Lower leg skin (tissue), 3 donors: ENCODE results near the gene TWIST2.

Experiments
- CTCF ChIP-seq, 3 donors: fragments of 450-650 bp; IDR thresholded peaks; one replicate each; pipeline ENCODE4 v1.5.1; 2016; ENCODE audit warnings: antibody characterized with exemption in 3 of 3, mild to moderate bottlenecking in 3 of 3, moderate library complexity in 2 of 3
- POLR2A ChIP-seq, 2 donors: fragments of 450-650 bp; IDR thresholded peaks; one replicate each; pipeline ENCODE4 v1.6.1; 2016 to 2017; ENCODE audit warnings: antibody characterized with exemption in 2 of 2, mild to moderate bottlenecking in 1 of 2, moderate library complexity in 1 of 2

- TF ChIP-seq POLR2A (IDR thresholded peaks at IDR 0.05): no peak
- TF ChIP-seq CTCF (IDR thresholded peaks at IDR 0.05): no peak
These were observed 5.3 kb downstream of the TWIST2 start for GRCh38 chr2:238853218-238853617.
